Neutrophil (primary cell): ENCODE measurements around the gene CREB3L2.

ENCODE experiments used
- H3K27ac ChIP-seq: fragments of 200-600 bp; sonication (generic); 2 replicates; pipeline ENCODE4 v1.5.1; 2016; ENCODE audit warnings: mild to moderate bottlenecking, moderate library complexity
- H3K27me3 ChIP-seq: fragments of 200-600 bp; sonication (generic); 2 replicates; pipeline ENCODE4 v1.6.0; 2016; ENCODE audit warnings: mild to moderate bottlenecking
- H3K36me3 ChIP-seq: fragments of 200-600 bp; sonication (generic); 2 replicates; pipeline ENCODE4 v1.5.1; 2017
- H3K4me1 ChIP-seq, 2 experiments: fragments of 200-600 bp in 1 of 2; sonication (generic) in 1 of 2; 1 replicate in 1 of 2; 2 replicates in 1 of 2; pipeline versions ENCODE4 v1.5.1 to v1.6.1; 2013 to 2016; ENCODE audit warnings: low read depth in 1 of 2, low read length in 1 of 2, mild to moderate bottlenecking in 1 of 2, moderate library complexity in 1 of 2; ENCODE audit not compliant: control insufficient read depth in 1 of 2, insufficient read depth in 1 of 2
- H3K4me3 ChIP-seq, 2 experiments: fragments of 200-600 bp in 1 of 2; sonication (generic) in 1 of 2; 1 replicate in 1 of 2; 2 replicates in 1 of 2; pipeline ENCODE4 v1.5.1; 2013 to 2016; ENCODE audit warnings: low read depth in 1 of 2, low read length in 1 of 2, mild to moderate bottlenecking in 1 of 2, moderate library complexity in 1 of 2
- H3K9me3 ChIP-seq: fragments of 200-600 bp; sonication (generic); 2 replicates; pipeline ENCODE4 v1.5.1; 2016
- TF ChIP-seq, protein P1 (sequence below): fragments of 200-600 bp; sonication (generic); IDR thresholded peaks from 2 replicates; pipeline ENCODE4 v1.5.1; 2016; ENCODE audit warnings: antibody characterized with exemption

CREB3L2 gene

DNA sequence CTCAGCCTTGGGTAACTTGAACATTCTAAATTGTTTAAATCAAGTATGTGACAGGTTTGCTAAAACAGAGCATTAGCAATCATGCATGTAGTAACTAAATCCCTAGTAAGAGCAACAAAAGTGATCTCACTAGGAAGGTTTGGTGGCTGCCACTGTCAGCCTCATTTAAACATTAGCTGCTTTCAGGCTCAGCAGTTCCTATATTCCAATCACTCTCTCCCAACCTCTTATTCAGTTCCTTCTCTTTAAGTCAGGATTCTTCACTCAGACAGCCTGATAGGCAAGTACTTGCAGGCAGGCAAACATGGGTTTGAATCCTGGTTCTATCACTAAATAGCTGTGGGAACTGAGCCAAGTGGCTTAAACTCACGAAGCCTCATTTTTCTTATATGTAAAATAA is 3.6 kb downstream of the CREB3L2 start:
- Histone ChIP-seq H3K27ac (no peak overlapping the region), H3K4me1 (peaks cover 39 to 41% of the 10 kb centered on the region in 2 experiments), H3K27me3 (no peaks in the 10 kb centered on the region), H3K4me3 (no peak overlapping the region), H3K9me3 (no peaks in the 10 kb centered on the region), H3K36me3 (no peaks in the 10 kb centered on the region)
- TF ChIP-seq, protein P1, sequence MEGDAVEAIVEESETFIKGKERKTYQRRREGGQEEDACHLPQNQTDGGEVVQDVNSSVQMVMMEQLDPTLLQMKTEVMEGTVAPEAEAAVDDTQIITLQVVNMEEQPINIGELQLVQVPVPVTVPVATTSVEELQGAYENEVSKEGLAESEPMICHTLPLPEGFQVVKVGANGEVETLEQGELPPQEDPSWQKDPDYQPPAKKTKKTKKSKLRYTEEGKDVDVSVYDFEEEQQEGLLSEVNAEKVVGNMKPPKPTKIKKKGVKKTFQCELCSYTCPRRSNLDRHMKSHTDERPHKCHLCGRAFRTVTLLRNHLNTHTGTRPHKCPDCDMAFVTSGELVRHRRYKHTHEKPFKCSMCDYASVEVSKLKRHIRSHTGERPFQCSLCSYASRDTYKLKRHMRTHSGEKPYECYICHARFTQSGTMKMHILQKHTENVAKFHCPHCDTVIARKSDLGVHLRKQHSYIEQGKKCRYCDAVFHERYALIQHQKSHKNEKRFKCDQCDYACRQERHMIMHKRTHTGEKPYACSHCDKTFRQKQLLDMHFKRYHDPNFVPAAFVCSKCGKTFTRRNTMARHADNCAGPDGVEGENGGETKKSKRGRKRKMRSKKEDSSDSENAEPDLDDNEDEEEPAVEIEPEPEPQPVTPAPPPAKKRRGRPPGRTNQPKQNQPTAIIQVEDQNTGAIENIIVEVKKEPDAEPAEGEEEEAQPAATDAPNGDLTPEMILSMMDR, result no peak

DNA sequence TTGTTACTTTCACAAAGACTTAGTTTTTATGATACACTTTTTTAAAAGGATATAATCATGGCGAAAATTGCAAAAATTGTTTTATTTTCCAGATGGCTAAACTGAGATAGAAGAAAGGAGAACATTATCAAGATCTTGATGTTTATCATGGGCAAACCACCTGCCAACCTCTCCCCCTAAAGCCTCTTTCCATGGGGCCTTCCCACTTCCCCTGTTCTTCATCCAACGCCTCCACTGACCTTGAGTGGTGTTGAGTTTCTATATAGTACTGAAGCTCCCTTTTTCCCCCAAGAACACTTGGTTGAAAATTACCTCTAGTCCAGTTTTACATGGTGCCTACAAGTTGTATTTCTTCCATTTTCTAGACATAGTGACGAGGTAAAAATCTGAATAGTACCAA is 5.0 kb downstream of the CREB3L2 start:
- TF ChIP-seq, protein P1, result no peak
- Histone ChIP-seq H3K27me3 (no peaks in the 10 kb centered on the region), H3K4me1 (peaks cover 37 to 41% of the 10 kb centered on the region in 2 experiments), H3K36me3 (no peaks in the 10 kb centered on the region), H3K4me3 (no peak overlapping the region), H3K9me3 (no peaks in the 10 kb centered on the region), H3K27ac (peak overlapping the region; percentile 26)

DNA sequence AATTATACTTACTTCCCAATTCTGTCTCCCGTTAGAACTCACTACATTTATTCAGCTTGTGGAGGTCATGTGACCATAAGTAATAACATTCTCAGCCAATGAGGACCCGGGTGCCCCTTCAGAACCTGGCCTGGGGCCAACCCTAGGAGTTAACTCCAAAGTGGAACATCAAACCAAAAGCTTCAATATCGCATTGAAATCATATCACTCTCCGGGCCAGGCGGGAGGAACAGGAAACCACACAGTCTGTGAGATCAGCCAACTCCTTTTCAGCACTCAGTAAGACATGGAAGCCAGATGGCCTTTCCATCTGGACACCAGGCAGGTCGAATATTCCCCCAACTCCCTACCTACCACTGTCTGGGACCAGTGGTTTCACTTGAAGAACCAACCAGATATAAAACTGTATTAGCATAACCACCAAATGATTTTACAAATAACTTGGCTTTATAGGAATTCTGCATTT is 5.5 kb downstream of the CREB3L2 start:
- TF ChIP-seq, protein P1, result no peak
- Histone ChIP-seq H3K27ac (peak overlapping the region; percentile 26), H3K9me3 (no peaks in the 10 kb centered on the region), H3K27me3 (no peaks in the 10 kb centered on the region), H3K4me3 (peak overlapping the region; percentile 22 to 34), H3K36me3 (no peaks in the 10 kb centered on the region), H3K4me1 (peaks cover 35 to 39% of the 10 kb centered on the region in 2 experiments)

DNA sequence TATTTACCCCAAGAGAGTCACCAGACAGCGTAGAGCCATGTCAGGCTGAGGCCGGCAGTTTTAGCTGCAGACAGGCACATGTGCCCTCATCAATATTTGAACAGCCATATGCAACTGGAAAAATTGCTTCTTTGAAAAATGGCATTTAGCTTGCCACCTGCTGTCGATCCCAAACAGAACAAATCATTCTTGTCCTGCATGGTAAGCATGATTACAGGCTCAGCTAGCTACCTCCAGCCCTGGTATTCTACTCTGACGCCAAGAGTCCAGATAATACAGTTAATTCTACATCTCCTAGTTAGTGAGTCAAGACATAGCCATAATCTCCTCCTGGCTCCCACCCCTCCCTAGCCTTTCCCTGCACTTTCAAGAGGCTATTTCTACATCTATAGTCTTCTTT is 7.7 kb downstream of the CREB3L2 start:
- no peaks in the 10 kb centered on the region for H3K9me3 ChIP-seq
- H3K27me3 ChIP-seq, result no peaks in the 10 kb centered on the region
- TF ChIP-seq, protein P1, result no peak
- H3K4me1 ChIP-seq, result peaks cover 20 to 23% of the 10 kb centered on the region in 2 experiments
- no peak overlapping the region for H3K4me3 ChIP-seq
- H3K27ac ChIP-seq, result no peak overlapping the region
- H3K36me3 ChIP-seq, result no peaks in the 10 kb centered on the region

DNA sequence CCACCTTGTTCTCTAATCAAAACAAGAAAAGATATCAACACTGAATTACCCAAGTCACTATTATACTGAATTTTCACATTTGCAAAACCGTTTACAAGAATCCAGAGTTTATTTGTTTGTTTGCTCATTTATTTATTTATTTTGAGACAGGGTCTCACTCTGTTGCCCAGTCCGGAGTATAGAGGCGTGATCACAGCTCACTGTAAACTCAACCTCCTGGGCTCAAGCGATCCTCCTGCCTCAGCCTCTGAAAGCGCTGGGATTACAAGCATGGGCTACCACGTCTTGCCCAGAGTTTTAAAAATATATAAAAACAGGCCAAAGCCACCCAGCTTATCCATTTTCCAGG is 8.5 kb downstream of the CREB3L2 start:
- Histone ChIP-seq H3K27ac (no peak overlapping the region), H3K27me3 (no peaks in the 10 kb centered on the region), H3K9me3 (no peaks in the 10 kb centered on the region), H3K4me1 (peaks cover 20 to 23% of the 10 kb centered on the region in 2 experiments), H3K4me3 (no peak overlapping the region), H3K36me3 (no peaks in the 10 kb centered on the region)
- TF ChIP-seq, protein P1, result no peak
